ENCODE measurements around the gene TMEM108.

TMEM108 gene

DNA sequence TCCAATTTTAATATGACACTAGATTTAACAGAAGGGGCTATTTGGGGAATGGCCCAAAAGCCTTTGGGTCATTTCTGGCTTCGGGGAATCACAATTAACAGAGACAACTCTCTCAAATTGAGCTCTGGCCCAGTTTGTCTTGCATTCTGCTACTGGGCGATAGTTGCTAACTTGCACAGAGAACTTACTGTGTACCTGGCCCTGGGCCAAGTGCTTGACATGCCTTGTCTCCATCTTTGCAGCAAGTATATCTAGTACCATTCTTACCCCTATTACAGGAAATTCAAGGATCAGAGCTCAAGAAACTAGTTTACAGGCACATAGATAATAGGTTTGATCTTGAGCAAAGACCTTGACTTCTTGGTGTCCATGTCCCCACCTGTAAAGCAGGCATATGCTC lies 175.7 kb downstream of the TMEM108 start:
- Histone ChIP-seq H3K9ac (ENCODE audit: low read length) (no peak overlapping the region), H3F3A (ENCODE audit: insufficient read depth, low read length) (no peaks in the 10 kb centered on the region), H2AFZ (ENCODE audit: low read length) (no peak overlapping the region), H3K4me1 (ENCODE audit: insufficient read depth, low read length, severe bottlenecking) (no peaks in the 10 kb centered on the region), H3K9me3 (ENCODE audit: low read length) (no peaks in the 10 kb centered on the region; the same call in 1 of the 2 replicates), H3K27ac (ENCODE audit: low read depth, low read length, poor library complexity, severe bottlenecking) (no peak overlapping the region), H3K36me3 (ENCODE audit: insufficient read depth, low read length) (no peaks in the 10 kb centered on the region), H3K9me2 (ENCODE audit: low read depth, low read length) (no peaks in the 10 kb centered on the region), H4K20me1 (ENCODE audit: insufficient read depth, low read length) (no peaks in the 10 kb centered on the region), H3K4me2 (ENCODE audit: low read length) (no peak overlapping the region), H3K27me3 (ENCODE audit: insufficient read depth, low read length) (no peaks in the 10 kb centered on the region), H3K79me2 (ENCODE audit: insufficient read depth, low read length) (no peaks in the 10 kb centered on the region), H3K4me3 (ENCODE audit: low read depth, low read length, poor library complexity, severe bottlenecking) (no peak overlapping the region)
- TF ChIP-seq EZH2 (IDR thresholded peaks at IDR 0.05; ENCODE audit: borderline replicate concordance, low read length) = no peak
- TF ChIP-seq, protein P1, sequence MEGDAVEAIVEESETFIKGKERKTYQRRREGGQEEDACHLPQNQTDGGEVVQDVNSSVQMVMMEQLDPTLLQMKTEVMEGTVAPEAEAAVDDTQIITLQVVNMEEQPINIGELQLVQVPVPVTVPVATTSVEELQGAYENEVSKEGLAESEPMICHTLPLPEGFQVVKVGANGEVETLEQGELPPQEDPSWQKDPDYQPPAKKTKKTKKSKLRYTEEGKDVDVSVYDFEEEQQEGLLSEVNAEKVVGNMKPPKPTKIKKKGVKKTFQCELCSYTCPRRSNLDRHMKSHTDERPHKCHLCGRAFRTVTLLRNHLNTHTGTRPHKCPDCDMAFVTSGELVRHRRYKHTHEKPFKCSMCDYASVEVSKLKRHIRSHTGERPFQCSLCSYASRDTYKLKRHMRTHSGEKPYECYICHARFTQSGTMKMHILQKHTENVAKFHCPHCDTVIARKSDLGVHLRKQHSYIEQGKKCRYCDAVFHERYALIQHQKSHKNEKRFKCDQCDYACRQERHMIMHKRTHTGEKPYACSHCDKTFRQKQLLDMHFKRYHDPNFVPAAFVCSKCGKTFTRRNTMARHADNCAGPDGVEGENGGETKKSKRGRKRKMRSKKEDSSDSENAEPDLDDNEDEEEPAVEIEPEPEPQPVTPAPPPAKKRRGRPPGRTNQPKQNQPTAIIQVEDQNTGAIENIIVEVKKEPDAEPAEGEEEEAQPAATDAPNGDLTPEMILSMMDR (IDR thresholded peaks at IDR 0.05; ENCODE audit: low read length) = no peak

DNA sequence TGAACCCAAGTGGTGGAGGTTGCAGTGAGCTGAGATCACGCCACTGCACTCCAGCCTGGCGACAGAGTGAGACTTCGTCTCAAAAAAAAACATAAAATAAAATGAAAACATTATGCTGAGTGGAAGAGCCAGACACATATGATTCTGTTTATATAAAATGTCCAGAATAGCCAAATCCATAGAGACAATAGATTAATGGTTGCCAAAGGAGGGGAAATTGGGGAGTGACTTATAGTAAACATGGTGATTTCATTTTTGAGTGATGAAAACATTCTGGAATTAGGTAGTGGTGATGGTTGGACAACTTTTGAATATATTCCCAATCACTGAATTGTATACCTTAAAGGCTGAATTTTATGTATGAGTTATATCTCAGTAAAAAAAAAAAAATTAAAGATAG lies 189.6 kb downstream of the TMEM108 start:
- no peak overlapping the region for H2AFZ ChIP-seq (ENCODE audit: low read length)
- H3K9me3 ChIP-seq (ENCODE audit: low read length) = no peaks in the 10 kb centered on the region
- H3K9me2 ChIP-seq (ENCODE audit: low read depth, low read length) = no peaks in the 10 kb centered on the region
- H3K4me3 ChIP-seq (ENCODE audit: low read depth, low read length, poor library complexity, severe bottlenecking) = no peak overlapping the region
- H3K4me1 ChIP-seq (ENCODE audit: insufficient read depth, low read length, severe bottlenecking) = no peaks in the 10 kb centered on the region
- H3K9ac ChIP-seq (ENCODE audit: low read length) = no peak overlapping the region
- H3F3A ChIP-seq (ENCODE audit: insufficient read depth, low read length) = no peaks in the 10 kb centered on the region
- TF ChIP-seq, protein P1 (IDR thresholded peaks at IDR 0.05; ENCODE audit: low read length) = no peak
- H4K20me1 ChIP-seq (ENCODE audit: insufficient read depth, low read length) = no peaks in the 10 kb centered on the region
- no peaks in the 10 kb centered on the region for H3K27me3 ChIP-seq (ENCODE audit: insufficient read depth, low read length)
- no peak overlapping the region for H3K27ac ChIP-seq (ENCODE audit: low read depth, low read length, poor library complexity, severe bottlenecking)
- H3K4me2 ChIP-seq (ENCODE audit: low read length) = no peak overlapping the region
- H3K36me3 ChIP-seq (ENCODE audit: insufficient read depth, low read length) = no peaks in the 10 kb centered on the region
- no peaks in the 10 kb centered on the region for H3K79me2 ChIP-seq (ENCODE audit: insufficient read depth, low read length)

DNA sequence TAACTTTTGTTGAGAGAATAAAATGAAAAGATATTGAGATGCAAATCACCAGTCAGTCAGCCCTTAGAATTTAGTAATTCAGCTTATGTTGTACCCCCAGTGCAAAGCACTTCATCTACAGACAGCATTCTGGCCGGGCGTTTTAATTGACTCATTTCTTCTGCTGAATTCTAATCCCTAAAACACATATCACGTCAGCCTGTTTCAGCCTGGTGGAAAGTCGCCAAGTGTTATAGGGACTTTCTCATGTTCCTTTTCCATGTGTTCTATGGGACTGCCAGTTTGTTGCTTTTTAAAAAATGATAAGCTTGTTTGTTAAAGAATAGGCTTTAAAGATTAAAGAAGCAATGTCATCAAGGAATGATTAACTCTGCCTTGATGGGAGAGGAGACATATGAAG lies 192.0 kb downstream of the TMEM108 start:
- no peaks in the 10 kb centered on the region for H3K4me1 ChIP-seq (ENCODE audit: insufficient read depth, low read length, severe bottlenecking)

More for the DNA sequence above, 192.0 kb downstream of the TMEM108 start:
- Histone ChIP-seq H3F3A (ENCODE audit: insufficient read depth, low read length) (no peaks in the 10 kb centered on the region), H3K79me2 (ENCODE audit: insufficient read depth, low read length) (no peaks in the 10 kb centered on the region), H2AFZ (ENCODE audit: low read length) (no peak overlapping the region), H3K36me3 (ENCODE audit: insufficient read depth, low read length) (no peaks in the 10 kb centered on the region), H3K27me3 (ENCODE audit: insufficient read depth, low read length) (no peaks in the 10 kb centered on the region), H3K9me2 (ENCODE audit: low read depth, low read length) (no peaks in the 10 kb centered on the region), H3K9ac (ENCODE audit: low read length) (no peak overlapping the region), H3K9me3 (ENCODE audit: low read length) (no peaks in the 10 kb centered on the region), H4K20me1 (ENCODE audit: insufficient read depth, low read length) (no peaks in the 10 kb centered on the region), H3K27ac (ENCODE audit: low read depth, low read length, poor library complexity, severe bottlenecking) (no peak overlapping the region), H3K4me2 (ENCODE audit: low read length) (no peak overlapping the region), H3K4me3 (ENCODE audit: low read depth, low read length, poor library complexity, severe bottlenecking) (no peak overlapping the region)
- TF ChIP-seq EZH2 (IDR thresholded peaks at IDR 0.05; ENCODE audit: borderline replicate concordance, low read length) = no peak
- TF ChIP-seq, protein P1 (IDR thresholded peaks at IDR 0.05; ENCODE audit: low read length) = no peak

Measured in OCI-LY1 (cell line).